GM13976 (cell line): ENCODE results near the gene SHCBP1L.

Source experiments
- DNase-seq: peaks from one replicate; pipeline ENCODE4 v3.0.0; 2012; ENCODE audit warnings: low spot score
- CTCF ChIP-seq: IDR thresholded peaks from 2 replicates; pipeline ENCODE4 v1.5.1; 2012; ENCODE audit warnings: borderline replicate concordance, mild to moderate bottlenecking; ENCODE audit not compliant: insufficient read depth; ENCODE audit errors: extremely low read depth, missing control alignments, control extremely low read depth
- in situ Hi-C: fragments of 300-500 bp; cut with MboI; formaldehyde crosslinking; loops from one replicate; pipeline ENCODE4 v1.12.0; 2022; ENCODE audit warnings: low sequenced_read_pairs, mixed read lengths, inconsistent platforms; ENCODE audit not compliant: unreplicated experiment

The SHCBP1L gene

DNA sequence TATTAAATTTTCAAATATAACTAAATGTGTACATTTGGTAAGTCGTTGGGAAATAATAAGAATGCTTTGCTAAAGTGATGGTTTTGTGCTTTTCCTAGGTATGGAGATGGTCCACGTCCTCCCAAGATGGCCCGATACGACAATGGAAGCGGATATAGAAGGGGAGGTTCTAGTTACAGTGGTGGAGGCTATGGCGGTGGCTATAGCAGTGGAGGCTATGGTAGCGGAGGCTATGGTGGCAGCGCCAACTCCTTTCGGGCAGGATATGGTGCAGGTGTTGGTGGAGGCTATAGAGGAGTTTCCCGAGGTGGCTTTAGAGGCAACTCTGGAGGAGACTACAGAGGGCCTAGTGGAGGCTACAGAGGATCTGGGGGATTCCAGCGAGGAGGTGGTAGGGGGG is 66.0 kb downstream of the SHCBP1L start:
- TF ChIP-seq CTCF, result no peak
- no peak for DNase-seq
- in situ Hi-C loops, result no loop called here

GRCh38 chr1:182885591-182885990 is 67.4 kb downstream of the SHCBP1L start:
- TF ChIP-seq CTCF, result no peak
- in situ Hi-C loops, result no loop called here
- DNase-seq, result no peak

DNA sequence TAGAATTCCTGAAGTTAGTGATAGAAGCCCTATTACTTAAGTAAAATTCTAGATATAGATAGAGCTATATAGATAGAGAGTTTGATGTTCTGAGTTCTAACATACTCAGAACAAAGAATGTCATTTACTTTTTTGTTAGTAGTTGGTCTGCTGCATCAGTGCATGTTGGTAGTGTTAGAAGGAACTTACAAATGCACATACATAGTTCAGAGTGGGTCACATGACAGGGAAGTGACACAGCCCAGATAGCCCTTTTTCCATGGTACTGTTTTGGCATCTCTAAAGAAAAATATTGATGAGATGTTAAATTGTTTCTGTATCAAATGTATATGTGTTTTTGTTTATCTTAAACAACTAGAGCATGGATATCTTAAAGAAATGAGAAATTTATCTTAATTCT is 68.1 kb downstream of the SHCBP1L start:
- DNase-seq, result no peak
- in situ Hi-C loops, result no loop called here
- TF ChIP-seq CTCF, result no peak

- no peak for TF ChIP-seq CTCF
- DNase-seq, result no peak
- in situ Hi-C loops, result no loop called here
These were observed 75.1 kb downstream of the SHCBP1L start for GRCh38 chr1:182877842-182878241.

DNA sequence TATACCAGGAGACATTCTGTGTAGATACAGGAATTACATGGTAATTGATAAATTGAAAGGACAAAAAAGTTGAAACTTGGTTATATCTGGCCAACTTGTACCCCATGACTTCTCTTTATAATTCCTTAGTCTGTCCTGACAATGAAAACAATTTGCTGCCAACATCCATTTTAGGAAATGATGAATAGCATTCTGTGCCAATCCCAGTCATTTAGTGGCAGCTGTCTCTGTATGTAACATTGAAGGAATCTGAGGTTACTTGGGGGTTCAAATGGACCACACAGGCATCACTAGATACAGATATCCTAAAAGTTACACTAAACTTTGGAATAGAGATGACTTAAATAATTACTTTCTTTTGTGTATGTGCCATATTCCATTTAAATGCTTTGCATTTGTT is 75.6 kb downstream of the SHCBP1L start:
- no peak for TF ChIP-seq CTCF
- in situ Hi-C loops, result no loop called here
- no peak for DNase-seq

DNA sequence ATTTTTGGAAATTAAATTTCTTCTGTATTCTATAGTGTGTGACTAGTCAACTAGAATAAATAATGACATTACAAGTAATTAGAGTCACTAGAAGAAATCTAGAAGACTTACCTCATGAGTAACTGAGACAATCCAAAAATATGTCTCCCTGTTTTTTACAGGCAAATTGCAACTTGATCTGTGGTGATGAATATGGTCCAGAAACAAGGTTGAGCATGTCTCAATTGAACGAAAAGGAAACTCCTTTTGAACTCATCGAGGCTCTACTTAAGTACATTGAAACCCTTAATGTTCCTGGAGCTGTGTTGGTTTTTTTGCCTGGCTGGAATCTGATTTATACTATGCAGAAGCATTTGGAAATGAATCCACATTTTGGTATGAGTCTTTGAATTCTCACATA is 77.1 kb downstream of the SHCBP1L start:
- DNase-seq, result no peak
- in situ Hi-C loops, result no loop called here
- no peak for TF ChIP-seq CTCF

- no peak for DNase-seq
These were observed 80.1 kb downstream of the SHCBP1L start for GRCh38 chr1:182872881-182873280.

More at GRCh38 chr1:182872881-182873280, 80.1 kb downstream of the SHCBP1L start:
- TF ChIP-seq CTCF, result no peak
- in situ Hi-C loops, result no loop called here
